Breast epithelium (tissue), 4 donors: Measurements from ENCODE around the gene ATG2A. TPM values are rescaled to one million over a fixed set of nuclear protein-coding genes. Genes with fewer than 3 reads are reported as not detected.

Experiments used
- DNase-seq, 2 donors: peaks; one replicate each; pipeline ENCODE4 v3.0.0-alpha.2; 2019; ENCODE audit warnings: low spot score in 2 of 2
- H3K27ac ChIP-seq, 2 donors: fragments of 200-600 bp; sonication (generic) in 1 of 2; one replicate each; pipeline ENCODE4 v1.5.1; 2016 to 2019; ENCODE audit warnings: mild to moderate bottlenecking in 1 of 2
- H3K27me3 ChIP-seq, 2 donors: fragments of 200-600 bp; sonication (generic) in 1 of 2; one replicate each; pipeline versions ENCODE4 v1.5.1 to v1.6.0; 2017 to 2019; ENCODE audit warnings: control low read depth in 1 of 2, mild to moderate bottlenecking in 1 of 2
- H3K36me3 ChIP-seq: fragments of 200-600 bp; one replicate; pipeline ENCODE4 v1.5.1; 2019
- H3K4me1 ChIP-seq, 2 donors: fragments of 200-600 bp; sonication (generic); one replicate each; pipeline ENCODE4 v1.5.1; 2016 to 2019; ENCODE audit warnings: control low read depth in 1 of 2
- H3K4me3 ChIP-seq, 3 donors: fragments of 200-600 bp; sonication (generic); 1 replicate in 2 of 3; 2 replicates in 1 of 3; pipeline ENCODE4 v1.5.1; 2016 to 2019; ENCODE audit warnings: mild to moderate bottlenecking in 3 of 3, moderate library complexity in 2 of 3
- H3K9me3 ChIP-seq, 2 donors: fragments of 200-600 bp; sonication (generic) in 1 of 2; one replicate each; pipeline ENCODE4 v1.5.1; 2016 to 2019; ENCODE audit warnings: control low read depth in 1 of 2
- CTCF ChIP-seq, 3 donors: fragments of 450-650 bp; IDR thresholded peaks; one replicate each; pipeline ENCODE4 v1.5.1; 2016 to 2017; ENCODE audit warnings: antibody characterized with exemption in 3 of 3, mild to moderate bottlenecking in 3 of 3, moderate library complexity in 3 of 3
- POLR2A ChIP-seq: fragments of 450-650 bp; IDR thresholded peaks from one replicate; pipeline ENCODE4 v1.6.1; 2016; ENCODE audit warnings: antibody characterized with exemption, mild to moderate bottlenecking, moderate library complexity
- POLR2AphosphoS5 ChIP-seq, 3 donors: sonication (generic); formaldehyde crosslinking; IDR thresholded peaks; one replicate each; pipeline ENCODE4 v1.6.1; 2017; ENCODE audit warnings: antibody characterized with exemption in 3 of 3
- intact Hi-C: fragments of 100-400 bp; cut with DNase I; formaldehyde crosslinking; loops from one replicate; pipeline ENCODE4 v1.15.1; 2023; ENCODE audit warnings: low total_unique reads
- total RNA-seq, 3 donors: library from RNA; depleted of rRNA; stranded (reverse); fragments of >200 nt; gene quantifications; one replicate each; pipeline ENCODE4 v1.1.0, GENCODE V29; 2016

ATG2A gene
- total RNA-seq, 3 donors from 2014 or later: 20.0 to 22.1 (median 21.2) TPM

GRCh38 chr11:64913171-64913727 lies 3.8 kb downstream of the ATG2A start:
- intact Hi-C loops: loop anchor here (2.0 kb wide), 1 partner anchor 56 kb away; no protein-coding TSS in a partner anchor
- Histone ChIP-seq H3K27me3 (no peaks in the 10 kb centered on the region), H3K9me3 (no peaks in the 10 kb centered on the region), H3K4me1 (peaks cover 0 to 6% of the 10 kb centered on the region in 2 donors), H3K27ac (no peak overlapping the region), H3K36me3 (peaks cover 17% of the 10 kb centered on the region), H3K4me3 (no peak overlapping the region)
- DNase-seq: no peak
- no peak for TF ChIP-seq POLR2AphosphoS5 (IDR thresholded peaks at IDR 0.05)
- TF ChIP-seq POLR2A: no peak
- no peak for TF ChIP-seq CTCF (IDR thresholded peaks at IDR 0.05)

GRCh38 chr11:64911689-64912088 lies 5.3 kb downstream of the ATG2A start:
- intact Hi-C loops: loop anchor here (2.0 kb wide), 1 partner anchor 57 kb away; no protein-coding TSS in a partner anchor
- Histone ChIP-seq H3K9me3 (no peaks in the 10 kb centered on the region), H3K36me3 (peaks cover 17% of the 10 kb centered on the region), H3K27ac (no peak overlapping the region), H3K4me3 (no peak overlapping the region), H3K4me1 (peaks cover 0 to 3% of the 10 kb centered on the region in 2 donors), H3K27me3 (no peaks in the 10 kb centered on the region)
- no peak for TF ChIP-seq CTCF (IDR thresholded peaks at IDR 0.05)
- TF ChIP-seq POLR2A: no peak
- TF ChIP-seq POLR2AphosphoS5 (IDR thresholded peaks at IDR 0.05): no peak
- no peak for DNase-seq

DNA sequence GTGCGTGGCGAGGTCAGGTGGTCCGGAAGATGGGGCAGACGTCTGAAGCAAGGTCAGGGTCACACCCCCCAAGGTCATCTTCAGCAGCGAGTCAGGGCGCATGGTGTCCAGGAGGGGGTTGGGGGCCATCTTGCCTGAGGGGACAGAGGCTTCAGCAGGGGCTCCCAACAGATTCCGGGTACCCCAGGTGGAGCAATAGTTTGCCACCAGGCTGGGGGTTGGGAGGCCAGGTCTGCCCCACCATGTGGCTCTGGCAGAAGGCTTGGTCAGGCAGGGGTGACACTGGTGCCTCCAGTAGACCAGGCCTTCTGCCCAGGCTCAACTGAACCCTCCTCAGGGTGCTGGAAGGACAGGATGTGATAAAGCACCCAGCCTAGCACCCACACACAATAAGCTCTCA lies 5.9 kb downstream of the ATG2A start:
- Histone ChIP-seq H3K36me3 (peaks cover 19% of the 10 kb centered on the region), H3K9me3 (no peaks in the 10 kb centered on the region), H3K27ac (no peak overlapping the region), H3K4me3 (no peak overlapping the region), H3K4me1 (peaks cover 0 to 3% of the 10 kb centered on the region in 2 donors), H3K27me3 (no peaks in the 10 kb centered on the region)
- no peak for DNase-seq
- intact Hi-C loops: no loop called here
- TF ChIP-seq POLR2A: no peak
- TF ChIP-seq POLR2AphosphoS5 (IDR thresholded peaks at IDR 0.05): no peak
- no peak for TF ChIP-seq CTCF (IDR thresholded peaks at IDR 0.05)

- intact Hi-C loops: no loop called here
- H3K4me1 ChIP-seq: peaks cover 0 to under 1% of the 10 kb centered on the region in 2 donors
- peaks cover 22% of the 10 kb centered on the region for H3K36me3 ChIP-seq
- DNase-seq: no peak
- no peaks in the 10 kb centered on the region for H3K9me3 ChIP-seq
- no peak overlapping the region for H3K4me3 ChIP-seq
- H3K27ac ChIP-seq: no peak overlapping the region
- TF ChIP-seq CTCF (IDR thresholded peaks at IDR 0.05) (no peak), POLR2A (no peak), POLR2AphosphoS5 (IDR thresholded peaks at IDR 0.05) (no peak)
- no peaks in the 10 kb centered on the region for H3K27me3 ChIP-seq
Observed at GRCh38 chr11:64910451-64911093, 6.4 kb downstream of the ATG2A start.

- Histone ChIP-seq H3K27me3 (no peaks in the 10 kb centered on the region), H3K27ac (no peak overlapping the region), H3K4me3 (no peak overlapping the region), H3K9me3 (no peaks in the 10 kb centered on the region), H3K4me1 (no peaks in the 10 kb centered on the region), H3K36me3 (peaks cover 22% of the 10 kb centered on the region)
- intact Hi-C loops: no loop called here
- no peak for TF ChIP-seq POLR2AphosphoS5 (IDR thresholded peaks at IDR 0.05)
- no peak for TF ChIP-seq POLR2A
- no peak for TF ChIP-seq CTCF (IDR thresholded peaks at IDR 0.05)
- no peak for DNase-seq
Observed at GRCh38 chr11:64909653-64910343, 7.2 kb downstream of the ATG2A start.
